Measurements from ENCODE around the gene ZNF680.
A peak's percentile ranks its signal among the peaks of the same experiment; 100 is the strongest.
"Not testable (repeated sequence)": the region's sequence is repeated elsewhere in the genome, so short reads cannot be mapped to it uniquely, and the experiment has no call there.

ZNF680 gene

GRCh38 chr7:64562626-64563278, at the start of gene ZNF680:
Gene ZNF680 (minus strand): TSS chr7:64563071. CDS start chr7:64562954, 117 bp downstream.
- DNase-seq: peak; percentile 99

GRCh38 chr7:64612452-64612851, 49.6 kb upstream of the ZNF680 start:
- no peak for DNase-seq

GRCh38 chr7:64611717-64612116, 48.8 kb upstream of the ZNF680 start:
- no peak for DNase-seq

- DNase-seq: no peak
These were observed 48.1 kb upstream of the ZNF680 start for GRCh38 chr7:64610997-64611396.

- no peak for DNase-seq
These were observed 45.4 kb upstream of the ZNF680 start for GRCh38 chr7:64608116-64608910.

- DNase-seq: no peak
These were observed 43.5 kb upstream of the ZNF680 start for GRCh38 chr7:64606385-64606784.

- no peak for DNase-seq
These were observed 40.4 kb upstream of the ZNF680 start for GRCh38 chr7:64603271-64603670.

GRCh38 chr7:64602518-64602917, 39.6 kb upstream of the ZNF680 start:
- DNase-seq: no peak

- no peak for DNase-seq
These were observed 39.2 kb upstream of the ZNF680 start for GRCh38 chr7:64602086-64602485.

- peak; percentile 52 for DNase-seq
These were observed 36.5 kb upstream of the ZNF680 start for GRCh38 chr7:64599359-64599758.

GRCh38 chr7:64590971-64591370, 28.1 kb upstream of the ZNF680 start:
- DNase-seq: no peak

GRCh38 chr7:64581926-64582894, 19.3 kb upstream of the ZNF680 start:
- no peak for DNase-seq

- no peak for DNase-seq
These were observed 18.5 kb upstream of the ZNF680 start for GRCh38 chr7:64581391-64581790.

- DNase-seq: peak; percentile 99
These were observed 11.7 kb upstream of the ZNF680 start for GRCh38 chr7:64574540-64575099.

- not testable (repeated sequence) for DNase-seq
These were observed 7.4 kb upstream of the ZNF680 start for GRCh38 chr7:64570284-64570605.

- DNase-seq: peak; percentile 88
These were observed 6.8 kb upstream of the ZNF680 start for GRCh38 chr7:64569372-64570283.

- DNase-seq: peak; percentile 56
These were observed 630 bp downstream of the ZNF680 start for GRCh38 chr7:64562256-64562625.

- DNase-seq: peak; percentile 91
These were observed 3.7 kb downstream of the ZNF680 start for GRCh38 chr7:64559206-64559605.

- DNase-seq: peak; percentile 67
These were observed 4.1 kb downstream of the ZNF680 start for GRCh38 chr7:64558781-64559180.

GRCh38 chr7:64558323-64558705, 4.6 kb downstream of the ZNF680 start:
- DNase-seq: peak; percentile 29

- DNase-seq: peak; percentile 67
These were observed 5.1 kb downstream of the ZNF680 start for GRCh38 chr7:64557601-64558322.
